DND-41 (cell line): ENCODE results near the gene PLG.
"Not testable (repeated sequence)": the region's sequence is repeated elsewhere in the genome, so short reads cannot be mapped to it uniquely, and the experiment has no call there.

ENCODE experiments used
- CTCF ChIP-seq: IDR thresholded peaks from 2 replicates; pipeline ENCODE4 v1.5.1; 2012; ENCODE audit warnings: borderline replicate concordance, low read length, moderate library complexity, mild to moderate bottlenecking; ENCODE audit not compliant: poor library complexity, severe bottlenecking; ENCODE audit errors: extremely low read depth
- EZH2 ChIP-seq: IDR thresholded peaks from 3 replicates; pipeline ENCODE4 v1.6.1; 2012; ENCODE audit warnings: borderline replicate concordance, low read depth, mild to moderate bottlenecking, moderate library complexity, low read length, inconsistent platforms; ENCODE audit not compliant: severe bottlenecking

GRCh38 chr6:160780656-160781055 lies 78.6 kb downstream of the PLG start:
- TF ChIP-seq CTCF, EZH2: not testable (repeated sequence)
